ENCODE results near the gene FOXP2. TPM values are rescaled to one million over a fixed set of nuclear protein-coding genes. Genes with fewer than 3 reads are reported as not detected.

Gene FOXP2
- total and polyA plus RNA-seq, 2 donors (not counting 1 experiment from before 2014, with no cell fraction given) = not detected

DNA sequence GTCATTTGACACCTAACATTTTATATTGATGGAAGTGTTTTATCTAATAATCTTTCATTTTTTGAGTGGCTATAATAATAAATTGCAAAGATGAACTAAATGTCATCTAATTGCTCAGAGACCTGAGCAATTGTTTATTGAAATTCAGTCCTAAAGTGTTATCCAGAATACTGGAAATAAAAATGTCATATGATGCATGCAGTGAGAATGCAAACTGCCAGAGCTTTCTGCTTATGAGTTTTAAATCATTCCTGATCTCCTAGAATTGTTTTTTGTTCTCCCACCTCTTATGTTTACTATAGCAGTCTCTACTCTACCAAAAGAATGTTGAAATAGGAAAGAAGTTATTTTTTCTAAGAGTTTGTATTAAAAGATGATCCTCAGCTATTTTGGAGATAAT lies 116.7 kb downstream of the FOXP2 start:
- H3K4me1 Mint-ChIP-seq = no peaks in the 10 kb centered on the region

DNA sequence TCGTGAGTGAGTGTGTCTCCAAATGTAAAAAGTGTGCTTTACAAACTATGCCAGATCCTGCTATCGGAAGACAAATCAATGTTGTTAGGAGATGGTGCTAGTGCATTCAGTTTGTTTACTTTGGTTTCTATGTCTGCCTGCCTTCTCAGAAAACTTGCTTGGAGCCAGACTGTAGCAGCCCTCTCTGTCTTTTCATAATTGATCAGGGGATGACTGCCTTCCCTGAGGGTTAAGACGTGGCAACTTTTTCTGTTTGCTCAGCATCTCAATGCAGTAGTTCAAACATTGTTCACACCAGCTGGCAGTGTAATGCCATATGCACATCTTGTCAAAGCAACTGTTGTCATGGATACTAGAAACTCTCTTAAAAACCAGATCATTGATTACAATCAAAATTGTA lies 118.5 kb downstream of the FOXP2 start:
- CTCF ChIA-PET = no interaction called here
- WGBS (ENCODE audit: insufficient coverage) = 73% methylated on average over 3 of the region's 3 CpGs
- intact Hi-C loops (cut with micrococcal nuclease) = no loop called here

More for the DNA sequence above, 116.7 kb downstream of the FOXP2 start:
- no peaks in the 10 kb centered on the region for H3K36me3 ChIP-seq (replicated peaks in 1 of 2; ENCODE audit: control extremely low read depth in 1 of 2, control insufficient read depth in 1 of 2, extremely low read depth in 1 of 2, insufficient read depth in 2 of 2, low read length in 1 of 2)
- no peaks in the 10 kb centered on the region for H3K4me1 ChIP-seq (ENCODE audit: control insufficient read depth in 2 of 2, insufficient read depth in 2 of 2, low read length in 2 of 2)
- ATAC-seq (ENCODE audit: low read depth) = no peak
- no peak overlapping the region for H3K27ac Mint-ChIP-seq
- no peaks in the 10 kb centered on the region for H3K9me3 ChIP-seq (ENCODE audit: control extremely low read depth in 1 of 3, control insufficient read depth in 2 of 3, insufficient read depth in 1 of 3, low read length in 2 of 3)
- no peak overlapping the region for H3K9ac ChIP-seq (ENCODE audit: low read length)
- intact Hi-C loops (cut with micrococcal nuclease) = no loop called here
- no peaks in the 10 kb centered on the region for H3K27me3 ChIP-seq (replicated peaks in 1 of 4; ENCODE audit: control extremely low read depth in 1 of 4, control insufficient read depth in 3 of 4, insufficient read depth in 4 of 4, low read length in 3 of 4)
- no peak for DNase-seq
- H3K4me2 ChIP-seq (replicated peaks; ENCODE audit: low read depth, low read length, poor library complexity, severe bottlenecking) = no peak overlapping the region
- H3K79me2 ChIP-seq (ENCODE audit: control insufficient read depth, insufficient read depth, low read length) = no peaks in the 10 kb centered on the region
- ChIA-PET CTCF (no interaction called here), POLR2A (no interaction called here)
- H2AFZ ChIP-seq (ENCODE audit: insufficient read depth, low read depth, low read length, poor library complexity, severe bottlenecking) = no peak overlapping the region
- H3K27me3 Mint-ChIP-seq = no peaks in the 10 kb centered on the region
- no peak overlapping the region for H3K27ac ChIP-seq (ENCODE audit: low read length in 2 of 2)
- no peak overlapping the region for H3K4me3 ChIP-seq (ENCODE audit: control extremely low read depth in 1 of 5, extremely low read depth in 1 of 5, insufficient read depth in 1 of 5, low read depth in 2 of 5, low read length in 4 of 5)
- no peak overlapping the region for H3K4me3 Mint-ChIP-seq
- TF ChIP-seq, protein P1, sequence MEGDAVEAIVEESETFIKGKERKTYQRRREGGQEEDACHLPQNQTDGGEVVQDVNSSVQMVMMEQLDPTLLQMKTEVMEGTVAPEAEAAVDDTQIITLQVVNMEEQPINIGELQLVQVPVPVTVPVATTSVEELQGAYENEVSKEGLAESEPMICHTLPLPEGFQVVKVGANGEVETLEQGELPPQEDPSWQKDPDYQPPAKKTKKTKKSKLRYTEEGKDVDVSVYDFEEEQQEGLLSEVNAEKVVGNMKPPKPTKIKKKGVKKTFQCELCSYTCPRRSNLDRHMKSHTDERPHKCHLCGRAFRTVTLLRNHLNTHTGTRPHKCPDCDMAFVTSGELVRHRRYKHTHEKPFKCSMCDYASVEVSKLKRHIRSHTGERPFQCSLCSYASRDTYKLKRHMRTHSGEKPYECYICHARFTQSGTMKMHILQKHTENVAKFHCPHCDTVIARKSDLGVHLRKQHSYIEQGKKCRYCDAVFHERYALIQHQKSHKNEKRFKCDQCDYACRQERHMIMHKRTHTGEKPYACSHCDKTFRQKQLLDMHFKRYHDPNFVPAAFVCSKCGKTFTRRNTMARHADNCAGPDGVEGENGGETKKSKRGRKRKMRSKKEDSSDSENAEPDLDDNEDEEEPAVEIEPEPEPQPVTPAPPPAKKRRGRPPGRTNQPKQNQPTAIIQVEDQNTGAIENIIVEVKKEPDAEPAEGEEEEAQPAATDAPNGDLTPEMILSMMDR (IDR thresholded peaks at IDR 0.05) = no peak
- TF ChIP-seq EZH2 (IDR thresholded peaks at IDR 0.05; ENCODE audit: borderline replicate concordance, insufficient read depth, low read depth, low read length, poor library complexity, severe bottlenecking) = no peak
- no peaks in the 10 kb centered on the region for H4K20me1 ChIP-seq (ENCODE audit: control insufficient read depth, insufficient read depth, low read length, poor library complexity, severe bottlenecking)
- no peaks in the 10 kb centered on the region for H3K9me3 Mint-ChIP-seq (ENCODE audit: insufficient read depth)

More for the DNA sequence above, 118.5 kb downstream of the FOXP2 start:
- no peaks in the 10 kb centered on the region for H3K9me3 ChIP-seq (ENCODE audit: control extremely low read depth in 1 of 3, control insufficient read depth in 2 of 3, insufficient read depth in 1 of 3, low read length in 2 of 3)
- no peak overlapping the region for H3K27ac Mint-ChIP-seq
- ATAC-seq (ENCODE audit: low read depth) (no peak), DNase-seq (no peak)
- H3K36me3 ChIP-seq (replicated peaks in 1 of 2; ENCODE audit: control extremely low read depth in 1 of 2, control insufficient read depth in 1 of 2, extremely low read depth in 1 of 2, insufficient read depth in 2 of 2, low read length in 1 of 2) = no peaks in the 10 kb centered on the region
- no peak overlapping the region for H3K4me3 ChIP-seq (ENCODE audit: control extremely low read depth in 1 of 5, extremely low read depth in 1 of 5, insufficient read depth in 1 of 5, low read depth in 2 of 5, low read length in 4 of 5)
- no peak overlapping the region for H3K4me2 ChIP-seq (replicated peaks; ENCODE audit: low read depth, low read length, poor library complexity, severe bottlenecking)
- no peak overlapping the region for H3K4me3 Mint-ChIP-seq
- no peaks in the 10 kb centered on the region for H3K27me3 Mint-ChIP-seq
- H3K9ac ChIP-seq (ENCODE audit: low read length) = no peak overlapping the region
- no peak overlapping the region for H3K27ac ChIP-seq (ENCODE audit: low read length in 2 of 2)
- H3K4me1 ChIP-seq (ENCODE audit: control insufficient read depth in 2 of 2, insufficient read depth in 2 of 2, low read length in 2 of 2) = no peaks in the 10 kb centered on the region
- H3K4me1 Mint-ChIP-seq = no peaks in the 10 kb centered on the region
- no peaks in the 10 kb centered on the region for H3K27me3 ChIP-seq (replicated peaks in 1 of 4; ENCODE audit: control extremely low read depth in 1 of 4, control insufficient read depth in 3 of 4, insufficient read depth in 4 of 4, low read length in 3 of 4)
- no peaks in the 10 kb centered on the region for H3K79me2 ChIP-seq (ENCODE audit: control insufficient read depth, insufficient read depth, low read length)
- no peaks in the 10 kb centered on the region for H3K9me3 Mint-ChIP-seq (ENCODE audit: insufficient read depth)
- POLR2A ChIA-PET = no interaction called here
- H4K20me1 ChIP-seq (ENCODE audit: control insufficient read depth, insufficient read depth, low read length, poor library complexity, severe bottlenecking) = no peaks in the 10 kb centered on the region
- no peak overlapping the region for H2AFZ ChIP-seq (ENCODE audit: insufficient read depth, low read depth, low read length, poor library complexity, severe bottlenecking)
- no peak for TF ChIP-seq EZH2 (IDR thresholded peaks at IDR 0.05; ENCODE audit: borderline replicate concordance, insufficient read depth, low read depth, low read length, poor library complexity, severe bottlenecking)
- TF ChIP-seq, protein P1 (IDR thresholded peaks at IDR 0.05) = no peak

Data from B cell (primary cell).